Thymus (tissue), 11 donors: ENCODE measurements around the gene GRIFIN. TPM values are rescaled to one million over a fixed set of nuclear protein-coding genes. Genes with fewer than 3 reads are reported as not detected.

Experiments
- DNase-seq, 9 donors: peaks; one replicate each; pipeline ENCODE4 v3.0.0-alpha.2; 2013; ENCODE audit warnings: low spot score in 9 of 9, low read depth in 6 of 9, missing footprints in 1 of 9
- H3K27ac ChIP-seq, 2 donors: one replicate each; pipeline ENCODE4 v1.5.1; 2013; ENCODE audit warnings: control low read depth in 1 of 2, low read depth in 1 of 2, low read length in 1 of 2, mild to moderate bottlenecking in 1 of 2, moderate library complexity in 1 of 2
- H3K27me3 ChIP-seq, 2 donors: one replicate each; pipeline ENCODE4 v1.5.1; 2013; ENCODE audit warnings: low read length in 1 of 2; ENCODE audit not compliant: control insufficient read depth in 2 of 2, insufficient read depth in 1 of 2
- H3K36me3 ChIP-seq, 2 donors: one replicate each; pipeline ENCODE4 v1.5.1; 2013; ENCODE audit warnings: low read length in 1 of 2, mild to moderate bottlenecking in 1 of 2, moderate library complexity in 1 of 2; ENCODE audit not compliant: control insufficient read depth in 2 of 2, insufficient read depth in 2 of 2
- H3K4me1 ChIP-seq, 2 donors: one replicate each; pipeline ENCODE4 v1.5.1; 2013; ENCODE audit warnings: low read length in 2 of 2; ENCODE audit not compliant: control insufficient read depth in 2 of 2, insufficient read depth in 2 of 2
- H3K4me3 ChIP-seq, 2 donors: one replicate each; pipeline ENCODE4 v1.5.1; 2013; ENCODE audit warnings: low read length in 2 of 2, control low read depth in 1 of 2, mild to moderate bottlenecking in 1 of 2
- H3K9me3 ChIP-seq, 2 donors: one replicate each; pipeline ENCODE4 v1.5.1; 2013; ENCODE audit warnings: low read length in 1 of 2, mild to moderate bottlenecking in 1 of 2; ENCODE audit not compliant: control insufficient read depth in 2 of 2, insufficient read depth in 1 of 2
- WGBS: extraction: QIAGEN DNeasy Blood & Tissue Kit; methylation state at CpG from one replicate; pipeline ENCODE4 v1.1.7; 2013; 5-methylcytosine and 5-hydroxymethylcytosine counted together
- polyA plus RNA-seq: library from polyadenylated mRNA; stranded (reverse); fragments of 200-250 nt; gene quantifications from one replicate; pipeline ENCODE4 v1.2.3, GENCODE V29; 2013
- total RNA-seq: library from RNA; stranded (reverse); fragments of 120-200 nt; gene quantifications from one replicate; pipeline ENCODE4 v1.2.4, GENCODE V29; 2013
- donor health status: healthy.

Gene GRIFIN
- total and polyA plus RNA-seq, 2 donors = not detected

- Histone ChIP-seq H3K36me3 (no peaks in the 10 kb centered on the region), H3K4me3 (no peak overlapping the region), H3K9me3 (peaks cover 0 to 1% of the 10 kb centered on the region in 2 donors), H3K27me3 (peaks cover 4 to 15% of the 10 kb centered on the region in 2 donors), H3K4me1 (peaks cover 0 to 22% of the 10 kb centered on the region in 2 donors), H3K27ac (no peak overlapping the region)
- WGBS = 93% methylated on average over 25 of the region's 25 CpGs
- no peak for DNase-seq
Observed at GRCh38 chr7:2495418-2496299, 19.5 kb upstream of the GRIFIN start.

GRCh38 chr7:2494191-2495130, 18.3 kb upstream of the GRIFIN start:
- Histone ChIP-seq H3K9me3 (peaks cover 0 to 1% of the 10 kb centered on the region in 2 donors), H3K36me3 (no peaks in the 10 kb centered on the region), H3K4me3 (no peak overlapping the region), H3K27me3 (peaks cover 4 to 15% of the 10 kb centered on the region in 2 donors), H3K27ac (no peak overlapping the region), H3K4me1 (peaks cover 0 to 22% of the 10 kb centered on the region in 2 donors)
- no peak for DNase-seq
- WGBS = 81% methylated on average over 32 of the region's 32 CpGs

GRCh38 chr7:2493205-2494164, 17.3 kb upstream of the GRIFIN start:
- no peak for DNase-seq
- H3K27me3 ChIP-seq = peaks cover 0 to 14% of the 10 kb centered on the region in 2 donors
- peaks cover 0 to 19% of the 10 kb centered on the region in 2 donors for H3K4me1 ChIP-seq
- peaks cover 0 to 1% of the 10 kb centered on the region in 2 donors for H3K9me3 ChIP-seq
- H3K4me3 ChIP-seq = no peak overlapping the region
- no peak overlapping the region for H3K27ac ChIP-seq
- WGBS = 81% methylated on average over 11 of the region's 11 CpGs
- H3K36me3 ChIP-seq = no peaks in the 10 kb centered on the region

- H3K27ac ChIP-seq = no peak overlapping the region
- no peaks in the 10 kb centered on the region for H3K9me3 ChIP-seq
- WGBS = 91% methylated on average over 2 of the region's 2 CpGs
- peaks cover 0 to 12% of the 10 kb centered on the region in 2 donors for H3K4me1 ChIP-seq
- no peak overlapping the region for H3K4me3 ChIP-seq
- DNase-seq = no peak
- H3K27me3 ChIP-seq = peaks cover 0 to 2% of the 10 kb centered on the region in 2 donors
- H3K36me3 ChIP-seq = no peaks in the 10 kb centered on the region
Observed at GRCh38 chr7:2492038-2492437, 15.8 kb upstream of the GRIFIN start.

GRCh38 chr7:2490181-2490651, 14.0 kb upstream of the GRIFIN start:
- H3K27me3 ChIP-seq = peaks cover 0 to 2% of the 10 kb centered on the region in 2 donors
- H3K4me3 ChIP-seq = no peak overlapping the region
- H3K27ac ChIP-seq = no peak overlapping the region
- peaks cover 0 to 12% of the 10 kb centered on the region in 2 donors for H3K4me1 ChIP-seq
- 90% methylated on average over 13 of the region's 13 CpGs for WGBS
- no peak for DNase-seq
- H3K36me3 ChIP-seq = no peaks in the 10 kb centered on the region
- no peaks in the 10 kb centered on the region for H3K9me3 ChIP-seq

- Histone ChIP-seq H3K4me1 (peaks cover 0 to 9% of the 10 kb centered on the region in 2 donors), H3K27ac (no peak overlapping the region), H3K4me3 (no peak overlapping the region), H3K36me3 (no peaks in the 10 kb centered on the region), H3K27me3 (peaks cover 0 to 2% of the 10 kb centered on the region in 2 donors), H3K9me3 (no peaks in the 10 kb centered on the region)
- WGBS = 58% methylated on average over 9 of the region's 9 CpGs
- DNase-seq = no peak
Observed at GRCh38 chr7:2488681-2489080, 12.5 kb upstream of the GRIFIN start.

- no peak for DNase-seq
- Histone ChIP-seq H3K4me3 (no peak overlapping the region), H3K27ac (no peak overlapping the region), H3K9me3 (peaks cover 0 to 3% of the 10 kb centered on the region in 2 donors), H3K4me1 (peaks cover 0 to 9% of the 10 kb centered on the region in 2 donors), H3K27me3 (peaks cover 0 to 2% of the 10 kb centered on the region in 2 donors), H3K36me3 (no peaks in the 10 kb centered on the region)
- WGBS = 91% methylated on average over 8 of the region's 8 CpGs
Observed at GRCh38 chr7:2488272-2488645, 12.1 kb upstream of the GRIFIN start.

GRCh38 chr7:2487586-2488271, 11.5 kb upstream of the GRIFIN start:
- peaks cover 3 to 8% of the 10 kb centered on the region in 2 donors for H3K9me3 ChIP-seq
- H3K4me1 ChIP-seq = peaks cover 0 to 9% of the 10 kb centered on the region in 2 donors
- no peak overlapping the region for H3K4me3 ChIP-seq
- H3K36me3 ChIP-seq = no peaks in the 10 kb centered on the region
- peaks cover 0 to 2% of the 10 kb centered on the region in 2 donors for H3K27me3 ChIP-seq
- DNase-seq = no peak
- 93% methylated on average over 14 of the region's 14 CpGs for WGBS
- H3K27ac ChIP-seq = no peak overlapping the region
